IMR-90 (cell line): Measurements from ENCODE around the gene CIC.

ENCODE experiments used
- CEBPB ChIP-seq: IDR thresholded peaks from 2 replicates; pipeline ENCODE4 v1.6.1; 2012; ENCODE audit warnings: low read depth, low read length, improper control_type of control experiment
- POLR2A ChIP-seq: IDR thresholded peaks from 2 replicates; pipeline ENCODE4 v1.6.1; 2012; ENCODE audit warnings: mild to moderate bottlenecking, low read depth, low read length
- TF ChIP-seq, protein P1 (sequence below): conservative IDR thresholded peaks from 2 replicates; pipeline ENCODE4 v1.5.1; 2012; ENCODE audit warnings: mild to moderate bottlenecking, low read depth, low read length, improper control_type of control experiment

DNA sequence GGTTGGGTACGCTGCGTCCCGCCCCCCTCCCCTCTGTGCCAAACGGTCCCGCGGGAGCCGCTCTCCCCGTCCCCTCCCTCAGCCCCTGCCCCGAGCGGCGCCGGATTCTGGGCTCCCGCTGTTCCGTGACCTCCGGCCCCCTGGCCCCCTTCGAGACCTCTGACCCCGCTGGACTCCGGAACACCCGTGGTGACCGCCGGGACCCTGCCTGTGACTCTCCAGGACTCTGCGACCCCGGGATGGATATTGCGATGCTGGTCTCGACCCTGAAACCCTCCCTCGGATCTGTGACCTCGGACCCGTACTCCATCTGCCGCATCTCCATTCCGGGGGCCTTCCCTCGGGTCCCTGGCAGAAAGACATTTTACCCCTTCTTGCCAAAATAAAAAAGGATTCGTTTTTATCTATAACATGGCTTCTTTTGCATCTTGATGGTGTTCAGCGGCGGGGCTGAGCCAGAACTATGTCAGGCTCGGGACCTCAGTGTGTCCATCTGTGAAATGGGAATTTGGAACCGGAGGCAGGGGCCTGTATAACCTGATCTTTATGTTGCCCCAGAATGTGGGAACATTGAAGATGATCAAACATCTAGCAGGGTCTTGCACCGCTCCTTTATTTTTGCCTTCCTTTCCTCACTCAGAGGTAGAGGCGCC lies 55.7 kb downstream of the CIC start:
- TF ChIP-seq, protein P1, sequence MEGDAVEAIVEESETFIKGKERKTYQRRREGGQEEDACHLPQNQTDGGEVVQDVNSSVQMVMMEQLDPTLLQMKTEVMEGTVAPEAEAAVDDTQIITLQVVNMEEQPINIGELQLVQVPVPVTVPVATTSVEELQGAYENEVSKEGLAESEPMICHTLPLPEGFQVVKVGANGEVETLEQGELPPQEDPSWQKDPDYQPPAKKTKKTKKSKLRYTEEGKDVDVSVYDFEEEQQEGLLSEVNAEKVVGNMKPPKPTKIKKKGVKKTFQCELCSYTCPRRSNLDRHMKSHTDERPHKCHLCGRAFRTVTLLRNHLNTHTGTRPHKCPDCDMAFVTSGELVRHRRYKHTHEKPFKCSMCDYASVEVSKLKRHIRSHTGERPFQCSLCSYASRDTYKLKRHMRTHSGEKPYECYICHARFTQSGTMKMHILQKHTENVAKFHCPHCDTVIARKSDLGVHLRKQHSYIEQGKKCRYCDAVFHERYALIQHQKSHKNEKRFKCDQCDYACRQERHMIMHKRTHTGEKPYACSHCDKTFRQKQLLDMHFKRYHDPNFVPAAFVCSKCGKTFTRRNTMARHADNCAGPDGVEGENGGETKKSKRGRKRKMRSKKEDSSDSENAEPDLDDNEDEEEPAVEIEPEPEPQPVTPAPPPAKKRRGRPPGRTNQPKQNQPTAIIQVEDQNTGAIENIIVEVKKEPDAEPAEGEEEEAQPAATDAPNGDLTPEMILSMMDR = no peak
- no peak for TF ChIP-seq POLR2A
- TF ChIP-seq CEBPB = no peak
